AG04450 (cell line): ENCODE data around the gene RACK1. TPM values are rescaled to one million over a fixed set of nuclear protein-coding genes. Genes with fewer than 3 reads are reported as not detected.

Experiments used
- CTCF ChIA-PET: fragments of 300-600, 350-600 bp; formaldehyde crosslinking; extraction: SDS; loops from one replicate; lab custom pipeline; 2022; ENCODE audit warnings: antibody characterized with exemption, inconsistent platforms; lab: Charles Lee
- POLR2A ChIA-PET: fragments of 350-600 bp; formaldehyde crosslinking; extraction: SDS; loops from one replicate; lab custom pipeline; 2021; ENCODE audit warnings: antibody characterized with exemption, inconsistent platforms; lab: Yijun Ruan, JAX
- DNase-seq: peaks from one replicate; pipeline ENCODE4 v3.0.0-alpha.2; 2011; ENCODE audit warnings: low read depth, low spot score
- H3K27ac ChIP-seq: one replicate; pipeline ENCODE4 v1.5.1; 2012; ENCODE audit warnings: low read depth, low read length, control low read depth
- H3K27me3 ChIP-seq: one replicate; pipeline ENCODE4 v1.6.0; 2012; ENCODE audit warnings: low read length; ENCODE audit not compliant: control insufficient read depth, insufficient read depth
- H3K4me3 ChIP-seq: 2 replicates; pipeline ENCODE4 v1.5.1; 2011; ENCODE audit warnings: mild to moderate bottlenecking, low read depth, low read length, control low read depth
- H3K9me3 ChIP-seq: 2 replicates; pipeline ENCODE4 v1.5.1; 2012; ENCODE audit warnings: low read length; ENCODE audit not compliant: control insufficient read depth, insufficient read depth
- polyA plus RNA-seq: library from polyadenylated mRNA; depleted of rRNA; stranded (reverse); fragments of >200 nt; gene quantifications from 2 replicates; pipeline ENCODE4 v1.2.3, GENCODE V29; 2011
- TF ChIP-seq, protein P1 (sequence below): IDR thresholded peaks from 2 replicates; pipeline ENCODE4 v1.5.1; 2011; ENCODE audit warnings: low read depth, low read length, control low read depth, inconsistent platforms

The RACK1 gene
- polyA plus RNA-seq, 1 experiment = 4,422 TPM

DNA sequence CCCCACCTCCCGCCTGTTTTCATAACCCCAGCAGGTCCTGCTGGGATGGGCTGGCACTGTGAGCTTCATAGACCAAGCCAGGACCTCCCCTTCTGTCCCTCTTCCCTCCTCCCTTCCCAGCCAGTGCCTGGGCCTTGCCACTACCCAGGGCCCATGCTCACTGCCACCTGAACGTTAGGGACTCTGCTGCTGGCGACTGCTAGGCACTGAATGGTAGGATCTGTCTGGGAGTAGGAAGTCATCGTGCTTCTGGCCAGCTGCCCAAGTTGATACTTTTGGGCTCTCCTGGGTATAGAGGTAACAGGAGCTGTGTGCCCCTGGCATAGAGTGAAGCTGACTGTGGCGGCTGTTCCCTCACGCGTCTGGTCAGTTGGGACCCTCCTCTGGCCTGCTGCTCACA lies 12.3 kb downstream of the RACK1 start:
- ChIA-PET CTCF (no interaction called here), POLR2A (no interaction called here)
- no peaks in the 10 kb centered on the region for H3K27me3 ChIP-seq
- DNase-seq = no peak
- H3K9me3 ChIP-seq = no peaks in the 10 kb centered on the region
- no peak overlapping the region for H3K27ac ChIP-seq
- no peak overlapping the region for H3K4me3 ChIP-seq
- TF ChIP-seq, protein P1, sequence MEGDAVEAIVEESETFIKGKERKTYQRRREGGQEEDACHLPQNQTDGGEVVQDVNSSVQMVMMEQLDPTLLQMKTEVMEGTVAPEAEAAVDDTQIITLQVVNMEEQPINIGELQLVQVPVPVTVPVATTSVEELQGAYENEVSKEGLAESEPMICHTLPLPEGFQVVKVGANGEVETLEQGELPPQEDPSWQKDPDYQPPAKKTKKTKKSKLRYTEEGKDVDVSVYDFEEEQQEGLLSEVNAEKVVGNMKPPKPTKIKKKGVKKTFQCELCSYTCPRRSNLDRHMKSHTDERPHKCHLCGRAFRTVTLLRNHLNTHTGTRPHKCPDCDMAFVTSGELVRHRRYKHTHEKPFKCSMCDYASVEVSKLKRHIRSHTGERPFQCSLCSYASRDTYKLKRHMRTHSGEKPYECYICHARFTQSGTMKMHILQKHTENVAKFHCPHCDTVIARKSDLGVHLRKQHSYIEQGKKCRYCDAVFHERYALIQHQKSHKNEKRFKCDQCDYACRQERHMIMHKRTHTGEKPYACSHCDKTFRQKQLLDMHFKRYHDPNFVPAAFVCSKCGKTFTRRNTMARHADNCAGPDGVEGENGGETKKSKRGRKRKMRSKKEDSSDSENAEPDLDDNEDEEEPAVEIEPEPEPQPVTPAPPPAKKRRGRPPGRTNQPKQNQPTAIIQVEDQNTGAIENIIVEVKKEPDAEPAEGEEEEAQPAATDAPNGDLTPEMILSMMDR = no peak

DNA sequence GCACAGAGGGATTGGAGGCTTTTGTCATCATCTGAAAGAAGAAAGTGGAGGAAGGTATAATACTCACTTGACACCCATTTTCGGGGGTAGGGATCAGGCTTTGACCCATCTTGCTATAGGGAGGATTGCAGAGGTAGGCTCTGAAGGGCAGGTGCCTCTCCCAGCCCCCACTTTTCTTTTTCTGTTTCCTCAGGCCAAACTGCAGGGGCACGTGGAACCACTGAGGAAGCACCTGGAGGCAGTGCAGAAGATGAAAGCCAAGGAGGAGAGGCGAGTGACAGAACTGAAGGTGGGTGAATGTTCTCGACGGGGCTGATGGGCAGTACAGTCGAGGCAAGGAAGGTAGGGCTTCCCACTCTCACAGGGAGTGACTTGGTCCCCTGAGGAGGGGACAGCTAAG lies 13.2 kb downstream of the RACK1 start:
- no peaks in the 10 kb centered on the region for H3K27me3 ChIP-seq
- H3K9me3 ChIP-seq = no peaks in the 10 kb centered on the region
- ChIA-PET CTCF (no interaction called here), POLR2A (no interaction called here)
- H3K27ac ChIP-seq = no peak overlapping the region
- no peak overlapping the region for H3K4me3 ChIP-seq
- DNase-seq = no peak
- TF ChIP-seq, protein P1 = no peak

DNA sequence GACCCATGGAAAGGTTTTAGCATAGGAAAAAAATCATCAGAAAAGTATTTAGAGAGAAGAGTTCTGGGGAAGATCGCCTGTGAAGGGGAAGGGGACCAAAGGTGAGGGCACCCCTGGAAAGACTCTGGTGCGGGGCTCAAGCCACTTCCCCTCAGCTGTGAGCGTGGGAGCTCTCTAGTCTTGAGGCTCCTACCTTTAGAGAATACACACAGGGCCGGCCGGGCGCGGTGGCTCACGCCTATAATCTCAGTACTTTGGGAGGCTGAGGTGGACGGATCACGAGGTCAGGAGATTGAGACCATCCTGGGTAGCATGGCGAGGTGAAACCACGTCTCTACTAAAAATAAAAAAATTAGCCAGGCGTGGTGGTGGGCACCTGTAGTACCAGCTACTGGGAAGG lies 13.7 kb downstream of the RACK1 start:
- ChIA-PET POLR2A (no interaction called here), CTCF (no interaction called here)
- H3K9me3 ChIP-seq = no peaks in the 10 kb centered on the region
- no peak for DNase-seq
- TF ChIP-seq, protein P1 = no peak
- H3K4me3 ChIP-seq = no peak overlapping the region
- H3K27me3 ChIP-seq = no peaks in the 10 kb centered on the region
- H3K27ac ChIP-seq = no peak overlapping the region

DNA sequence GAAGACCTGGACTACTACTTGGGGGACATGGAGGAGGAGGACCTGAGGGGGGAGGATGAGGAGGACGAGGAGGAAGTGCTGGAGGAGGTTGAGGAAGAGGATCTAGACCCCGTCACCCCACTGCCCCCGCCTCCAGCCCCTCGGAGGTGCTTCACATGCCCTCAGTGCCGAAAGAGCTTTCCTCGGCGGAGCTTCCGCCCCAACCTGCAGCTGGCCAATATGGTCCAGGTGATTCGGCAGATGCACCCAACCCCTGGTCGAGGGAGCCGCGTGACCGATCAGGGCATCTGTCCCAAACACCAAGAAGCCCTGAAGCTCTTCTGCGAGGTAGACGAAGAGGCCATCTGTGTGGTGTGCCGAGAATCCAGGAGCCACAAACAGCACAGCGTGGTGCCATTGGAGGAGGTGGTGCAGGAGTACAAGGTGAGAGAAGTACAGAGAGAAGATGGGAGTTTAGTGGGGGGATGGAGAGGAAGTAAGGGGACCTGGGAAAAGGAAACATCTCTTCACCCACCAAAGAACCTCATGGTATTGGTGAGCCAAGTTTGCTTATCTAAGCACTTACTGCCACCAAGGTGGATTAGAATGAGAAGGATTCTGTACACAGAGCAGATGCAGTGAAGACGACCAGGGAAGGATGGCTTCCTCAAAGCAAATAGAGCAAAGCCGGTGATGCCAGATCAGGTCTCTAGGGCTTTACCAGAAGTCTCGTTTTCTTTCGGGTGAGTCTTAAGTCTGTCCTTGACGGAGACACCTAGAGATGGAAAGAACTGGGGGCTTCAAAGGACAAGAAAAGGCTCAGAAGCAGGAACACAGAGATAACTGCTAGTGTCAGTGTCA lies 19.1 kb downstream of the RACK1 start:
- POLR2A ChIA-PET = interaction anchor here (1.7 to 3.1 kb wide), 3 partner anchors 10 to 19 kb away, joined by 15 to 25 read pairs (median 24); partner anchors contain the start of gene RACK1
- TF ChIP-seq, protein P1 = no peak
- H3K27ac ChIP-seq = no peak overlapping the region
- CTCF ChIA-PET = no interaction called here
- no peak for DNase-seq
- H3K9me3 ChIP-seq = no peaks in the 10 kb centered on the region; the same call in 1 of the 2 replicates
- H3K27me3 ChIP-seq = no peaks in the 10 kb centered on the region
- H3K4me3 ChIP-seq = peak overlapping the region; percentile 94

DNA sequence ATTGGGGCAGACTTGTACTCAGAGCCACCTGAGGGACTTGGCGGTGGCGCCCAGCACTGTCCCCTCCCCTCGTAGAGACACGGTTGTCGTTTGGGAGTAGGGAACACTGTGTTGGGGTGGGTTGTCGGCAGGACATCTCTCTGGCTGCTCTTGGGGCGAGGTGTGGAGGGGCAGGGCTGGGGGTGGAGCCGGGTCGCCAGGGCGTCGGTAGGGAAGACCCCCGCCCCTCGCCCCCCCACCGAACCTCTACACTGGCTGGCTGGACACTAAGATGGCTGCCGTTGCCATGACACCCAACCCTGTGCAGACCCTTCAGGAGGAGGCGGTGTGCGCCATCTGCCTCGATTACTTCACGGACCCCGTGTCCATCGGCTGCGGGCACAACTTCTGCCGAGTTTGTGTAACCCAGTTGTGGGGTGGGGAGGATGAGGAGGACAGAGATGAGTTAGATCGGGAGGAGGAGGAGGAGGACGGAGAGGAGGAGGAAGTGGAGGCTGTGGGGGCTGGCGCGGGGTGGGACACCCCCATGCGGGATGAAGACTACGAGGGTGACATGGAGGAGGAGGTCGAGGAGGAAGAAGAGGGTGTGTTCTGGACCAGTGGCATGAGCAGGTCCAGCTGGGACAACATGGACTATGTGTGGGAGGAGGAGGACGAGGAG lies 19.8 kb downstream of the RACK1 start:
- CTCF ChIA-PET = no interaction called here
- Histone ChIP-seq H3K4me3 (peak overlapping the region; percentile 94), H3K27ac (peak overlapping the region; percentile 96), H3K9me3 (no peaks in the 10 kb centered on the region; the same call in 1 of the 2 replicates), H3K27me3 (no peaks in the 10 kb centered on the region)
- TF ChIP-seq, protein P1 = no peak
- POLR2A ChIA-PET = interaction anchor here (0.6 to 3.1 kb wide), 13 partner anchors 8 to 362 kb away, joined by 3 to 25 read pairs (median 4); partner anchors contain the start of gene RACK1
- DNase-seq = no peak
